Activated CD8-positive, alpha-beta memory T cell treated with anti-CD3 and anti-CD28 coated beads for 24 hours (primary cell): ENCODE data around the gene MYO7A.
A peak's percentile ranks its signal among the peaks of the same experiment; 100 is the strongest.

Experiments
- DNase-seq: peaks from one replicate; pipeline ENCODE4 v3.0.0-alpha.2; 2020

MYO7A gene

DNA sequence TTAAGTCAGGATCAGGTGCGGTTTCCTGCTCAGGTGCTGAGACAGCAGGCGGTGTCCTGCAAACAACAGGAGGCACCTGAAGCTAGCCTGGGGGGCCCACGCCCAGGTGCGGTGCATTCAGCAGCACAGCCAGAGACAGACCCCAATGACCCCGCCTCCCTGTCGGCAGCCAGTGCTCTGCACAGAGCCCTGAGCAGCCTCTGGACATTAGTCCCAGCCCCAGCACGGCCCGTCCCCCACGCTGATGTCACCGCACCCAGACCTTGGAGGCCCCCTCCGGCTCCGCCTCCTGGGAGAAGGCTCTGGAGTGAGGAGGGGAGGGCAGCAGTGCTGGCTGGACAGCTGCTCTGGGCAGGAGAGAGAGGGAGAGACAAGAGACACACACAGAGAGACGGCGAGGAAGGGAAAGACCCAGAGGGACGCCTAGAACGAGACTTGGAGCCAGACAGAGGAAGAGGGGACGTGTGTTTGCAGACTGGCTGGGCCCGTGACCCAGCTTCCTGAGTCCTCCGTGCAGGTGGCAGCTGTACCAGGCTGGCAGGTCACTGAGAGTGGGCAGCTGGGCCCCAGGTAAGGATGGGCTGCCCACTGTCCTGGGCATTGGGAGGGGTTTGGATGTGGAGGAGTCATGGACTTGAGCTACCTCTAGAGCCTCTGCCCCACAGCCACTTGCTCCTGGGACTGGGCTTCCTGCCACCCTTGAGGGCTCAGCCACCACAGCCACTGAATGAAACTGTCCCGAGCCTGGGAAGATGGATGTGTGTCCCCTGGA lies at the start of gene MYO7A:
Gene MYO7A, plus strand, starts transcription at position 327 of the 772 bp plus-strand sequence. CDS start 2,389 bp downstream, outside the sequence.
- DNase-seq: no peak

DNA sequence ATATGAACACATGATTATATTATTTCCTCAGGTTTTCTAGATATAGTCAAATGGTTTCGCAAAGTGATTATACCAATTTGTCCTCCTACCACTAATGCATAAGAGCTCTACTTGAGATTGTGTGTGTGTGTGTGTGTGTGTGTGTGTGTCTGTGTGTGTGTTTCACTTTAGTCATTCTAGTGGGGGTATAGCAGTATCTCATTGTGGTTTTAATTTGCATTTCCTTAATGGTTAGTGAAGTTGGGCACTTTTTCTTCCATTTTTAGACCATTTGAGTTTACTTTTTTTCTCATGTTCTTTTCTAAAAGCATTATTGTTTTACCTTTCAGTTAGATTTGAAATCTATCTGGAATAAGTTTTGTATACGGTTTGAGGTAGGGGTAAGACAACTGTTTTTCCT lies 48.4 kb upstream of the MYO7A start:
- no peak for DNase-seq

DNA sequence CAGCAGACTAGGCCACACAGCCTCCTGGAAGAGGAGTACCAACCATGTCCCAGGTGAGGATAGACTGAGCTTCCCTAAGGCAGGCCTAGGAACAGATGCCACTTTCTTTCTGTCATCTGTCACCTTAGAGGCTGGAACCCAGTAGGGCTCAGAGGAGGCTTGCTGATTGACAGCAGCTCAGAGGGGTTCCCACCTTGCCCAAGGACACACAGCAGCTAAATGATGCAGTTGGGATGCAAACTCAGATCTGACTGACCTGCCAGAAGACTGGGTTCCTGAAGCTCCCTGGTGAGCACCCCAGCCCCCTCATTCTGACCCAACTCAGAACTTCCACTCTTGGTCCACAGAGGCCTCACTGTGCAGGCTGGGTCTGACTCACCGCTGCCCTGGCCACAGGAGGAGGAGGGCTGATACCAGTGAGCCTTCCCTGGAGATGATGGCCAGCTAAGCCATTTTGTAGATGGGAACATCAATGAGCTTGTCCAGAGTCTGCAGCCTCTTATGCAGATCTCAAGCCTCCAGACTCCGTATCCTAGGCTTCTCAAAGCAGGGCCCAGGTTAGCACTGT lies 47.3 kb upstream of the MYO7A start:
- DNase-seq: no peak

DNA sequence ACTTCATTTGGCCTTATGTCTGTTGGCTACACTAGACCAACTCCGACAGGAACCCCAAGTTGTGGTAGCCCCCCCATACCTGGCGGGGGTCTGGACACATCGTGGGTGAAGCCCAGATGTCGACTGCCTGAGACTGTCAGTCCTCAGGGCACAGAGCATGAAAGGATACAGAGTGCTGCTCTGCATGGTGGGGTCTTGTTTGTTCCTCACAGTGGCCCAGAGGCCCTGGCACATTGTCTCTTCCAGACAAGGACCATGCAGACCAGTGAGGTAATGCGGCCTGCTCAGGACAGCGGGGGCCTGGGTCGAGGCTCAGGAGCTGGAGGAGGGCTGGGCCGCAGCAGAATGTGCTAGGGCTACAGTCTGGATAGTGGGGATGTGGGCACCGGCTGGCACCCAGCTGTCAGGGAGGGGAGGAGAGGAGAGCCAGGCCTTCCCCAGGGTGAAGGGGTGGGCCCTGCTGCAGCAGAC lies 46.6 kb upstream of the MYO7A start:
- no peak for DNase-seq

DNA sequence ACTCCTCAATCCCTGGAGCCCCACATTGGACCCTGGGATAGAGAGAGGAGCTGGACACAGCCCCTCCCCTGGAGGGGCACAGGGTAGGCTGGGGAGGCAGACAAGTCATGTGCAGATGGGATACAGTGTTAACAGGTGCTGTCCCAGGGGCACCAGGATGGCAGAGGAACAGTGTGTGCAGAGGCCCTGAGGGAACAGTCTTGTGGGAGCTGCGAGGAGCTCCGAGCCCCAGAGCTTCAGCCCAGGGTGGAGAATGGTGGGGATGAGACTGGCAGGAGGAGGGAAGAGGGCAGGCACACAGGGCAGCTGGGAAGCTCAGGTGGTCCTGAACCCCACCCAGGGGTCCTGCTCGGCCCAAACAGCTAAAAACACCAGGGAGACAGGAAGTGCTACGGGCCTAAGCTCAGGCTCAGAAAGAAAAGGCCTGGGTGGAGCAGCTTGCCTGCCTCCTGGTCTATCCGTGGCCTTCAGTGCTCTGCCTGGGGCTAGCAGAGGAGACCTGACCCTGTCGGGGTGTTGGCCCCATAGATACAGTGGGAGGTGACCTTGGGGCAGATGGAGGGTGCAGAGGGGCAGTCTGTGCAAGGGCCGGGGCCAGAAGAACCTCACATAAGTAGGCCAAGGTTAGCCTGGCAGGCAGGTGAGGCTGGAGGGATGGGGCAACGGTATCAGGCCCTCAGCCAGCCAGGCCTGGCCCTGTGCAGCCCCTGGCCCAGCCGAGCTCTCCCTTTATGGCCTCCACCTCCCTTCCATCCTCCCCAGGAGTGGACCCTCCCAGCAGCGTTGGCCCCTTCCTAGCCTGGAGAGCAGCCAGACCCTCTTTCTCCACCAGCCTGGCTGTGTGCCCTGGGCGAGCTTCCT lies 45.8 kb upstream of the MYO7A start:
- no peak for DNase-seq

DNA sequence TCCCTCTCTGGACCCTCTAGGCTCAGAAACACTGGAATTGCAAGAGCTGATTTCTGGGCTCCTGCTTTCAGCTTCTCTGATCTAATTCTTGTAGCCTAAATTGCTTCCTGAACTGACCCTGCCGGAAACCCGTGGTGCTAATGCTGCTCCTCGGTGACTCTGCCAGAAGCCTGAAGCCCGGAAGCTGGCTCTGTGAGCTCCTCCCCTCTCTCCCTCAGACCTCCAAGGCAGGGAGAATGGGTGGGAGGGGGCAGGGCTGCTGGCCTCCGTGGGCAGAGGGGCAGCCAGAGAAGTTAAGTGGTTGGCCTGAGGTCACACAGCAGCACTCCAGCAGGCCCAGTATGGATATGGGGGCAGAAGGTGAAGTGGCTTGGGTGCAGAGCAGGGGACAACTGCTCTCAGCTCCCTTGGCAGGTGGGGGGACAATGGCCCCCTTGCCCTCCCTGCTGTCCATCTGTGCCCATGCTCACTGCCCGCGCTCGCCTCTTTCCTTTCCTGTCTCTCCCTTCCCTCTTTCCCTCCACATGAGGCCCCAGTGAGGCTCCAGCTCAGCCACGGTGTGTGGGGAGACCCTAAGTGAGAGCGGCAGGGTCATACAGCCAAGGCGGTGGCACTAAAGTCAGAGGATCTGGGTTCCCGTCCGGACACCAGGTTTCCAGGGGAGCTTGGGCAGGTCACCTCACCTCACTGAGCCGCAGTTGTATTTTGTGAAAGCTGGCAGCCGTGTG lies 45.0 kb upstream of the MYO7A start:
- DNase-seq: peak; percentile 82

DNA sequence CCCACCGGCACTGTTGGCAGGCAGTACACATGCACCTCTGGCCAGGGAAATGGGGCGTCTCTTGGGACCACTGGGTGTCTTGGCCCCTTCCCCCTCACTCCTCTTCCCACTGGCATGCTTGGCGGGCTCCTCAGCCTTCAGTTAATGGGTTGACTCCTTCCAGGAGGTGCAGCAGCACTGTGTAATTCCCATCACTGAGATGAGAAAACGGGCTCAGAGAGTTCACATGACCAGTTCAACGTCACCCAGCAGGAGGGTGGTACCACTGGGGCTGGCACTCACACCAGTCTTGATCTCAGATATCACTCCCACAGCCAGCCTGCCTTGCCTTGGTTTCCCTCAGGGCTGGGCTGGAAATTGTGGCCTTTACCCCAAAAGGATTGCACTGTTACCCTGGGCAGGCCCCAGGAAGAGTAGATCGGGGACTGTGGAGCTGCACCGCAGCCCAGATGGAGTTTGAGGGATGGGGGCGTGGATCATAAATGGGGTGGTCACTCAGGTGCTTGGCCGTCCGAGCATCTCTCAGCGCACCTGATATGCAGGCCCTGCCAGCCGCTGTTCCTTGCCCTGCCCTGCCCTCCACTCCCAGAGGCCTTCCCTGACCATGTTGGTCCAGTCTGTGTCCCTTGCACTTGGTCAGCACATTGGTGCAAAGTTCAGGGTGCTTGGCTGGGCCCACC lies 44.3 kb upstream of the MYO7A start:
- no peak for DNase-seq

DNA sequence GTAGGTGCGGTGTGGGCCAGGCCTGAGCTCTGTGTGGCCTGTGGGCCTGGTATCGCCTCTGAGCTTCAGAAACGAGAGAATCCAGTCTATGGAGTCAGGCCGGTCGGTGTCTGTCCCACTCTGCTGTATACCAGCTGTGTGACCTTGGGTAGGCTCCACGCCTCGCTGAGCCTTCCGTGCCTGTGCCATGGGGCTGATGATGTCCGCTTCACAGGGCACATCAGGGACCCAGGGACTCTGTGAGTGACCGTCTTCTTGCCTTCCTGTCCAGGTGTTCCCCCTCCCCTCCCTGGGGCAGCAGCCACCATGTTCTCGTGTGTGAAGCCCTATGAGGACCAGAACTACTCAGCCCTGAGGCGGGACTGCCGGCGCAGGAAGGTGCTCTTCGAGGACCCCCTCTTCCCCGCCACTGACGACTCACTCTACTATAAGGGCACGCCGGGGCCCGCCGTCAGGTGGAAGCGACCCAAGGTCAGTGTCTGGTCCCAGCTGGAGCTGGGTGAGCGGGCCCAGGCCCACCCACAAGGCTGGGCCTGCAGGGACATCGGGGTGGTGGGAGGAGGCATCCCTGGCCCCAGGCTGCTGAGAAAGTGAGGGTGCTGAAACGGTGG lies 43.4 kb upstream of the MYO7A start:
- no peak for DNase-seq

DNA sequence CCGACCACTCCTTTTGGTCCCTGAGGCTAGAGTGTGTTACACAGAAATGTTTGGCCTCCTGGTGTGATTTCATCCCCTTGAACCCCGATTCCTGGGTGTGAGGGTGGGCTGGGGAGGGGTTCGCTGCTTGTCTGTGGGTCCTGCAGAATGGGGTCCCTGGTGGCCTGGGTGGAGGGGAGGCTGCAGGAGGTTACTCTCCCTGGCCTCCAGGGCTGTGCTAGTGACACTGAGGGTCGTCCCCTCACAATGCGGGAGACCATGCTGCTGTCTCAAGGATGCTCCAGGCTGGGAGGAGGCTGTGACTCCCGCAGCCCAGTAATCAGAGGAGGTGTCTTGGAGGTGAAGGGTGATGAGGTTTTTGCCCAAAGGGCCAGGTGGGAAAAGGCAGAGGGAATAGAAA lies 42.4 kb upstream of the MYO7A start:
- DNase-seq: no peak

DNA sequence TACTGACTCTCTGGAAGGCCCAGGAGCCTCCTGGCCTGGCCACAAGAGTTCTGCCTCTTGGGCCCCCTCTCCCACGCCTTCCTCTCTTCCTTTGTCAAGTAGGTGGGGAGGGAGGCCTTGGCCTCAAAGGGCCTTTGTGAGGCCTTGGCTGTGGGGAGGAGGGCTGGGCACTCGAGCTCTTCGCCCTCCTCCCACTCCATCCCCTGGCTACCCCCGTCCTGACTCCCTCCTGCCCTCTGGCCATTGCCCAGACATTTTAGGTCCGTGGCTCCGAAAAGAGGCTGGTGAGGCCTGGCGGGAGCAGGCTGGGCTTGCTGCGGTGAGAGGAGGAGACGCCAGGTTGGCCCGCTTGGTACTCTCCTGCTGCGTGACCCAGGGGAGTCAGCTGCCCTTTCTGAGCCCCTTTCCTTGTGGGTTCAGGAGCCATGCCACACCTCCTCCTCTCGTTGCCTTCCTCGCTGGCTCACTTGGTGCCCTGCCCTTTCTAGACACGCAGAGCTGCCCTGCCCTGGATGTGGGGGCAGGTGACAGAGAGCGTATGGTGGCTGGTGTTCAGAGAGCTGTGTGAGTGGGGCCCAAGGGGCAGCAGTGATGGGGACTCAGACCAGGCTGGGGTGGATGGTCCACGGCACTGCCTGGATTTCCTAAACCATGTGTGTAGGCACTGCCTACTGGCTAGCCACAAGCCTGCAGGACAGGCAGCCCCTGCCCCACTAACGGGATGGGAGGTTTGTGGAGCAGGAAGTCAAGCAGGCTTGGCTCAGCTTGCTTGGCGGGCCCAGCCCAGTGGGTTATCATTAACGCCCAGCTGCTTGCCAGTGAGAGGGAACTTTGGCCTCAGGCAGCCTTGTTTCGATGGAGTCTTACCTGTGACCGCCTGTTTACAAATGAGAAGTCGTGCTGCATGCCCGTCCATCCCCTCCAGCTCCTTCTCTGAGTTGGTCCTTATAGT lies 41.2 kb upstream of the MYO7A start:
- no peak for DNase-seq

DNA sequence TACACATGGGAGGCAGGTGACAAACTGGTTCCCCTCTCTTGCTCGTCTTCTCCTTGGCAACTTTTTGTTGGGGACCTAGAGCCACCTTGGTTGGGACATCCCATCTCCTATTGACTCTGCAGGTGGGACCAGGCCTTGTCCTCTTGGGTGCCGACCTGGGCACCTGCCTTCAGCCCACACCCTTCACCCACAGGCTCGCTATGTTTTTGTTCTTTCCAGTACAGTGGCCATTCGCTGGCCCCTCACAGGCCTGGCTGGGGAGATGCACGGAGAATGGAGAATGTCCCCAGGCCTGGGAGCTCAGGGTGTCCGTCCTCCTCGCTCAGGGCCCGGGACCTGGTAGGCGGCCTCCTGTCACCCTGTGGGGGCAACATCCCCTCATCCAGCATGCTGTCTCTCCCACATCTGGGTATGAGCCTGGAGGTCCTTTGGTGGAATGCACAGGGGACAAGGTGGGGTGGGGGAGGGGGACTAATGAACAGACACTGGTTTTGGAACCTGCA lies 40.3 kb upstream of the MYO7A start:
- no peak for DNase-seq

DNA sequence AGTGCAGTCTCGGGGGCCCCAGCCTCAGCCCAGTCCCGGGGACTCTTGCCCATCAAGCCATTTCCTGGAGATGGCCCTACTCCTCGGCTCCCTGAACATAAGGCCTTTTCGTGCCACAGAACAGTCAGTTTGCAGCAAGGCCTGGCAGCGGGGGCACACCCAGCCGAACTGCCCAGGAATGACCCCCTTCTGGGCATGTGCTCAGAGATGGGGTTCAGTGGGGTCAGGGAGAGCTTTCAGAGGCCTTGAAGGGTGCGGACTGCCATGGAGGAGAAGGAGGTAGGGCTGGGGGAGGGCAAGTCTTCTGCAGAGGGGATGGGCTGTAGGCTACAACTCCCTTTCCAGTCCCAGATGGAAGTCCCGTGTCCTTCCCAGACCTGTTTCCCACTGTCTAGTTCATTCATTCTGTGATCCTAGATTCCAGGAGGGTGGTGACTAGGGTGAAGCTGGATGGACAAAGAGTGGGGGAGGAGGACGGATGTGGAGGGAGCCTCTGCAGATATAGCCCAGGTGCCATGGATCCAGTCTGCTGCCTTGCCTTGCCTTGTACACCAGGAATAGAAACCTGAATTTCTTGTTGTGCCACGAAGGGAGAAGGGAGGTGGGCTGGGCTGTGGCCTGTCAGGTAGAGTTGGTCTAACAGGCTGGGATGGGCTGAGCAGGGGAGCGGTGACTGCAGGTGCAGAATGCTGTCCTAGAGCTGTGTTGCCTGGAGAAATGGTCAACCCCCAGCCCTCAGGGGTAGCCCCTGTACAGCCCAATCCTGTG lies 39.6 kb upstream of the MYO7A start:
- DNase-seq: no peak

DNA sequence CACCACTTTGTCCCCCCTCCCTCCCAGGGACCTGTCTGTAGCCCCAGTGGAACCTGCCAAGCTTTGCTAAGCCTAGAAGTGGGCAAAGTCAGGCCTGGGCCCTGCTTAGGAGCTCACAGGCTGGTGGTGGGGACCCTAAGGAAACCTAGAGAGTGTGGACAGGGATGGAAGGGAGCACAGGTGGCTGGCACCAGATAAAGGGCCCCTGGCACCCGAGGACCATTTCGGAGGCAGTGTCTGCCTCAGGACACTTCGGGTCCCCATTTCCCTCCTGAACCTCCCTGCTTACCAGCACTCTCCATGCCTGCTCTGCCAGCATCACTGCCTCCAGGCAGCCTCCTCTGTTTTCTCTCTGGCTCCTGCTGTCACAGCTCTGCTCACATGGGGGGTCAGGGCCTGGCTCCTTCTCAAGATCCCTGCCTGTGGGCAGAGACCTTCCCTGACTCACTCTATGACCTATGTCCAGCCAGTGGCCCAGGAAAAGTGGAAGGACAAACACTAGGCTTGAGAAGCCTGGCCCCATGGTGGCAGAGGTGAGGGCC lies 39.0 kb upstream of the MYO7A start:
- no peak for DNase-seq

DNA sequence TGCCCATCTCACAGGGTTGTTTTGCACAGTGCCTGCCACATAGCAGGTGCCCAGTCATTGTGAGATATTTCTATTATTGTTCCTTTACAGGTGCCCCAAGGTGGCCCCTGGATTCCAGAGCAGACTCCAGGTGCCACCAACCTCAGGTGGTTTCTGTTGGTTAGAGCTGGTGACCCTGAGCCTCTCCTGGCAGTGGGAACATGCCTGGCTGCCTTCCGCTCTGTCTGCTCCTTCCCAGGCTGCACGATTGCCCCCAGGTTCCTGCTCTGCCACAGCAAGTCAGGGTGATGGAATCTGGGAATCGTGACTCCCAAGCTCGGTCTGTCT lies 38.0 kb upstream of the MYO7A start:
- DNase-seq: no peak

DNA sequence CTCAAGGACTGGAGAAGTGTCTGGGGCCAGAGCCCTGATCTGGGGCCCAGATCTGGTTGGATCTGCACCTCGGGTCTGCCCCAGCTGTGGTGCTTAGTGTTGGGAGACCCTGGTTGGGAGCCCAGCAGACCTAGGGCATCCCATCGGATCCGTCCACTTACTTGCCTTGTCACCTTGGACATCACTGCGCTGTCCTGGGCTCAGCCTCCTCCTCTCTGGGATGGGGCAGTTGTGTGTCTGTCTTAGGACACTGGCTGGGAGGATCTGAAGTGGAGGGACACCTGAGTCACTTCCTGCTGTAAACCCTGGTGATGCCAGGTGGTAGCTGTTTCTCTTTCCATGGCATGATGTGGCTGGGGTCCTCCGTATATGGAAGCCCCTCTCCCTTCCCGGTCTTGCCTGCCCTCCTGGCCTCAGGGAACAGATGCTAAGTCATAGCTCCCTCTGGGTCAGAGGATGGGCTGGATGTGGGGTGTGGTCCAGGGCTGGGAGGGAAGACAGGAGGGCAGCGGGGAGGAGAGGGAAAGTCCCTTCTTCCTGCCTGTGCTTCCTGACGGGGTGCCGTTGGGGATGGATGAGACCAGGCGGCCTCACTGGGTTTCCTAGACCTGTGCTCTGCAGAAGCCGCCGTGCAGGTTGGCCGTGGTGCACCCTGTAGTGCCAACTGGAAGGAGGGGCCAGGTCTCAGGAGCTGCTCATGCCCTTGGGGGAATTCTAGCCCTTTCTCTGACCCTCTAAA lies 37.5 kb upstream of the MYO7A start:
- DNase-seq: no peak

DNA sequence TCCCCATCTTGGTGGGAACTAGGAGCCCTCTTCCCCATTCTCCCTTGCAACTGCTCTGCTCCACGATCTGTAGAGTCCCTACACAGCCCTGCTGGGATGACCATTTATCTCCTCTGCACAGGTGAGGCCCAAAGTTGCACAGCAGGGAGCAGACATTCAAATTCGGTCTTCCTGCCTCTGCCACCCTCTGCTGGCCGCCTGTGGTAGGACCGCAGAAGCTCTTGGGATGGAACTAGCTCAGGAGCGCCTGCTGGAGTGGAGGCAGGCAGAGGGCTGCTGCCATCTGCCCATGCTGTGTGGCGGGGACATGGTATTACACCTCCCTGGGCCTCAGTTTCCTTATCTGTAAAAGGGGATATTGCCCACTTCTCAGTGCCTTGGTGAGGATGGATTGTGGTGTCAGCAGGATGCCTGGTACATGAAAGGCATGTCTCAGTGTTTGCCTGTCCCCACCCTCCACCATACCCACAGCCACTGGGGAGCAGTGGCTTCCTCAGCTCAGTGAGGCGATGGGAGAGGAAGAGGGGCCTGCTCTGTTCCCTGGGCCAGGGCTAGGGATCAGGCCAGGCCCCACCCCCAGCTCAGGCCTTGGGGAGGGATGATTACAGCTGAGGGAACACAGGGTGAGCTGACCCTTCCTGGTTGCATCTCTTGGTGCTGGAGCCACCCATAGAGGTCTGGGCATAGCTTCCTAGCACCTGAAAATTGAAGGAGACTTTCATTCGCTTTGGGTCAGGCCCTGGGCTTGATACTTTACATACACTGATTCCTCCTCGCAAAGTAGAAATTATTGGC lies 36.7 kb upstream of the MYO7A start:
- peak; percentile 89 for DNase-seq

DNA sequence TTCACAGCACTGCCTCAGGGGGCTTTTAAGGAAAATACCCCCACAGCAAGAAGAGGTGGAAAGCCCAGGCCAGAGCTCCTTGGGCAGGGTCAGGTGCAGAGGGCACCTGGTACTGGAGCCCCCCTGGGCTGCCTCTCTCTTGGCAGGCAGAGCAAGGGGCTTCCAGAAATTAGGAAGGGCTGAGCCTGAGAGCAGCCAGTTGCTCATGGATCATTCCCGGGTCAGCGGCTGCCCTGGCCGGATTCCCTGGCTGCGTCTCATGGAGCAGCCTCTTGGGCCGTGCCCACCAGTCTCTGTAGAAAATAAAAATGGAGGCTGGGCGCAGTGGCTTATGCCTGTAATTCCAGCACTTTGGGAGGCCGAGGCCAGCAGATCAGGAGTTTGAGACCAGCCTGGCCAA lies 35.7 kb upstream of the MYO7A start:
- no peak for DNase-seq
